GM21825 (cell line): ENCODE data around the gene PDCD6IP.

Experiments
- ATAC-seq: cut with Tn5 transposase; IDR thresholded peaks from one replicate; pipeline ENCODE4 v1.9.1; 2021; ENCODE audit warnings: mild to moderate bottlenecking, moderate library complexity; ENCODE audit not compliant: unreplicated experiment

The PDCD6IP gene

GRCh38 chr3:33885496-33885895 lies 87.1 kb downstream of the PDCD6IP start:
- no peak for ATAC-seq

- no peak for ATAC-seq
Observed at GRCh38 chr3:33886015-33886414, 87.6 kb downstream of the PDCD6IP start.

DNA sequence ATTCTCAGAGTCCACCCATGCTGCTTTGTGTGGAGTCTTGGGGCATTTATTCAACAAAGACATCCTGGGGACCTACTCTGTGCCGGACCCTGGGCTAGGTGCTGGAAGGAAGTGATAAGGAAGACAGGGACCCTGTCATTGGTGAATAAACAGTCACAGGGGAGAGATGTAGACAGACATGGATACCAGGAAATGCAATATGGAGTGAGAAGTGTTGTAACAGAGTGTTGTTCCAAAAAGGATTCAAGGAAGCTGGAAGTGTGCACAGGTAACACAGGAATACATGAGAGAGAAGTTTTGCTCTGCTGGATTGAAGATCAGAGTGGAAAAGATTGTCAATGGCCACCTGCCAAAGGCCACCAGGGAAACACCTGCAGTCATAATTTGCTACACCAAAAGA lies 89.0 kb downstream of the PDCD6IP start:
- no peak for ATAC-seq

- ATAC-seq, result no peak
Observed at GRCh38 chr3:33889394-33890039, 91.1 kb downstream of the PDCD6IP start.

DNA sequence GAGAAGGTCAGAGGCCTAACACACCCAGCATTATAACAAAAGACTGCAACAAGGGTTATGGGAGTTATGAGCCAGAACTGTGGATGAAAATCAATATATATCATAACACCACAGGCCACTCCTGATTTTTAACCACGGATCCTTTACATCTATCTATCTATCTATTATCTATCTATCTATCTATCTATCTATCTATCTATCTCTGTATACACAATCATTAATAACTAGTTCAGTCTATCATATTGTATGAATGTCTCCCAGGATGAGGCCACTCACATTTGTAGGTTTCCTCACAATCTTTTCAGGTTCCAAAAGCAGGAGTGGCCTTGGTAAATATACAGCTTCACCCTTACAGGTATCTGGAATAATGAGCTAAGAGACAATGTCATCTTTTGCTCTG lies 94.2 kb downstream of the PDCD6IP start:
- ATAC-seq, result no peak

GRCh38 chr3:33895658-33896057 lies 97.2 kb downstream of the PDCD6IP start:
- no peak for ATAC-seq

GRCh38 chr3:33897306-33897705 lies 98.9 kb downstream of the PDCD6IP start:
- ATAC-seq, result no peak

DNA sequence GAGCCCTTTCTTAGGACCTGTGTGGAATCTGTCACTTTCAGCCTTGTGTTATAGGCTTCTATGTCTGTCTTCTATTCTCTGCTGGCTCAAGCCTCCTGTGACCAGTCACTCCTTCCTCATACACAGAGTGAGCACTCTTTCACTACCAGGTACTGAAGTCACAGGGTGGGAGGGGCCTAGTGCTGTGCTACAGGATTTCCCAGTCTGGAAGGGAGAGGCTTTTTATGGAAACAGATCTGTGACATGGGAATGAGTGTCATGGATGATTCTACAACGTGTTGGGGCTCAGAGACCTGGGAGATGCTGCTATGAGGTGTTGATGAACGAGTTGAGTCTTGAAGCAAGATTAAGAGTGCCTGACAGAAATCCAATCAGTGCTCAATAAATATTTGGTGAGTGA lies 100.5 kb downstream of the PDCD6IP start:
- no peak for ATAC-seq

DNA sequence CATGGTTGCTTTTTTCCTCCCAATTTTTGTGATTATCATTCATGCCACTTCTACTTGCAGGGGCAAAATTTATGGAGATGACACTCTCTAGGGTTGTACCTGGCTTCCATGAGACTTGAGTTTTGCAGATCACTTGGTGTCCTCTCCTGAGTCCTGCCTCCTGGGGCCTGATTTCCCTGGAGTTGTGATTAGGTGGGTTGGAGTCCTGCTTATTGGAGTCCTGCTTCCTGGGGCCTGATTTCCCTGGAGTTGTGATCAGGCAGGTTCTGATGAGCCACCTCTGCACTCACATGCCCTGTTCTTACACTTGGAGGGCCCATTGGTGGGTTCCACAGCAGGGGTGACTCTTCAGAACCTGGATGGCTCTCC lies 102.0 kb downstream of the PDCD6IP start:
- no peak for ATAC-seq

DNA sequence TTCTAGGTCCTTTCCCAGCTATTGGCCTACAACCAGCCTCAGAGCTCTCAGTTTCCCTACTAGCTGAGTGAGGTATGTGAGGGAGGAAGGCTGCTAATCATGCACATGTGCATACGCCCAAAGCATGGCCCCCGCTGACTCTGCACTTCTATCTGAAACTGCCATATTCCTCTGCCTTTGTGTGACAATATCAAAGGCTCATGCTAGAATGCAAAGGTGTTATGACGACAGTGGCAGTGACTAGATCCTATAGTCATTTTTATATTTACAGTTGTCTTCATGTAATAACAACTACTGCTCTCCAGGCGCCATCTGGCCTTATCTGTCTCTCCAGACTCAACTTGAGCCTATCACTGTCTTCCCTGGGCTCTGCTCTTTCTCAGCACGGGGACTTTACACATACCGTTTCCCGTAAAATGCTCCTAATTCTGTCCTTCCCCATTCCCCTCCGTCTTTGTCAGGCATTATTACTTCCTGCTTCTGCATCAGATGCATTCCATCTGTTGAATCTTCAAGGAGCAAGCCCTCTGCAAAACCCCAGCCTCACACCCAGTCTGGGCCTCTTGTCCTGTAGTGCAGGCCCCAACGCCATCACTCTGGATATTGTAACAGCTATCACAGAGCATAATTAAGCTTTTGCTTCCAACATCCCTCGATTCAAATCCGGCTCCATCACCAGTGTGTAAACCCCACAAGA lies 102.5 kb downstream of the PDCD6IP start:
- ATAC-seq, result no peak

- no peak for ATAC-seq
Observed at GRCh38 chr3:33901862-33902563, 103.6 kb downstream of the PDCD6IP start.

GRCh38 chr3:33904730-33905129 lies 106.3 kb downstream of the PDCD6IP start:
- no peak for ATAC-seq

DNA sequence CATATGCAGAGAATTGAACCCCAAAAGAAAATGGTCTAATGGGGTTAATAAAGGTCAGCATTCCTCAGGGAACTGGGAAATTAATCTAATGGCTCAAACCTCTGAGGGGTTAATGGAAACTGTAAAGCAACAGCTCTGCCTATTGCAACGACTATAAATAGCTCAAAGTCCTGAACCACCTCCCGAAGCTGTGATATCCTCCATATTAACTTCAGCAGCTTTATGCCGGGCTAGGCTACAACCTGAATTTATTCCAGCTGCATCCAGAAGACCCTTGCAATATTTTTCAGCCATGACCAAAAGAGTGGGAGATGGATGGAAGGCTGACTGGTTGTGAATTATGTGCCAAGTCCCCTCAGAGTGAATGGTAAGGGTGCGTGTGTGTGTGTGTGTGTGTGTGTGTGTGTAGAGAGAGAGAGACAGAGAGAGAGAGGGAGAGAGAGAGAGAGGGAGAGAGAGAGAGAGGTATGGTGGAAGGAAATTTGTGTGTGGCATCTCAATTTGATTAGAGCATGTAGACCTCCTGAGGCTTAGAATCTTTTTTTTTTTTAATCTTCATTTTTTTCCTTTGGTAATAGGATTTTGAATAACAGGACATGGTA lies 109.9 kb downstream of the PDCD6IP start:
- no peak for ATAC-seq

- ATAC-seq, result no peak
Observed at GRCh38 chr3:33909547-33909946, 111.1 kb downstream of the PDCD6IP start.

- no peak for ATAC-seq
Observed at GRCh38 chr3:33910031-33910430, 111.6 kb downstream of the PDCD6IP start.

DNA sequence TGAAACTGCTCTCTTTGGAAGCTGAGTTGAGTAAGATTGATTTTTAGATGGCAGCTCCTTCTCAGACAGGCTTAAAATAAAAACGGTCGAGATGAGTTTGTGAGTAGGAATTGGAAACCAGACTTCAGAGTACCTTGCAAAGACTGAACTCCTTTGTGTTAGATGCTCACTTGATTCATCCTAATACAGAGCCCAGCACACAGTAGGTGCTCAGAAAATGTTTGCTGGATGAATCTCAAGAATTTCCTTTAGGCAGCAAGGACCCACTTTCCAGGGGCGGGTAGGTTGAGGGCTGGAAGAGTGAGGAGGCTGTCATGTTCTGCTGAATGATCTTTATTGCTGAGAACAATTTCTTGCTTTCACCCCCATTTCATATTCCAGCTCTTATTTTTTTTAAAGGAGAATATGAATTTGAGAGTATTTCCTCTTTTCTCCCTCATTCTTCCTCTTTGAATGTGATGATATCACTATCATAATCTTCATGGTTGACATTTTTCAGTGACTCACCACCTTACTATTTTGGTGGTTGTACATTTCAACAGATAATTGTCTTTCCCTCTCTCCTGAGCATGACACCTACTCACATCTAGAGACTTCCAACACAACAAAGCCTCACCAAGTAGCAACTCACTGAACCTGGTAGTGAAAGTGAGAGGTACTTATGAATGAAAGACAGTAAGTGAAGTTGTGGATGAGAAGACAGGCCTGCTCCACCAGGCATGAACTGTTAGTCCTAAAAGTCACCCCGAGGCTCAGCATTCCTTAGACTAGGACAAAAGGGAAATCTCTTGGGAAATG lies 113.3 kb downstream of the PDCD6IP start:
- ATAC-seq, result no peak

- no peak for ATAC-seq
Observed at GRCh38 chr3:33914212-33914611, 115.8 kb downstream of the PDCD6IP start.

GRCh38 chr3:33914731-33915379 lies 116.4 kb downstream of the PDCD6IP start:
- no peak for ATAC-seq

DNA sequence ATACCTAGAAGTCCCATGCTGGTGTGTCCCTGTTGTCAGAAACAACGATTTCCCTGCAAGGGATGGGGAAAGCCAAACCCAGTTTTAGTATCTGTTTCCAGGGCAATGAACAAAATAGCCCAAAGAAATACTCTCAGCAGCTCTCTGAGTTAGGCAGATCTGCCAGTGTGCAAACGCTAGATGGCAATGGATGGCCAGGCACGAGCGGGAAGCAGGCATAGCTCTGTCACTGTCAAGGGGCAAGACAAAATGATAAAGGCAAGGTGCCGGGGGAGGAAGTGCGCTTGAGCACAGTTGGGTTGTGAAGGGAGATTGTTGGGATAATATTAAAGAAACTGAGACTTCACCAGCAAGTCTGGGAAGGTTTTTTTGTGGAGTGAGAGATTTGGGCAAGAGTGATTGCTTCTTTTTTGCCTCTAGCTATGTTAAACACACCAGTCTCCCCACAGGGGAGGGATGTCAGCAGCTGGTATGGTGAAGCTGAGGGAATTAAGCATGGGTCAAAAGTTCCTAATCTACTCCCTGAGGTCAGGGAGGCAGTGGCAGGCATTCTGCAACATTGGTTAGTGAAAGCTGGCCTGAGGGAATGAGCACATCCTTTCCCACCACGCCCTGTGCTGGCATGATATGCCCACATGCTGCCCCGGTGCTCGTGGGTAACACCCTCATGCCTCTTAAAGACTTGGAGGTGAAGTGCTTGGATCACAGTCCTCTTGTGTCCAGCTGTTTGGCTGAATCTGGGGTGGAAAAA lies 117.5 kb downstream of the PDCD6IP start:
- ATAC-seq, result peak; percentile 74
